EL (cell line): ENCODE results near the gene TST.

Experiments
- DNase-seq: peaks from one replicate; pipeline ENCODE4 v3.0.0-alpha.2; 2016

The TST gene

GRCh38 chr22:36979016-36979910 is 40.0 kb downstream of the TST start:
- DNase-seq: no peak

DNA sequence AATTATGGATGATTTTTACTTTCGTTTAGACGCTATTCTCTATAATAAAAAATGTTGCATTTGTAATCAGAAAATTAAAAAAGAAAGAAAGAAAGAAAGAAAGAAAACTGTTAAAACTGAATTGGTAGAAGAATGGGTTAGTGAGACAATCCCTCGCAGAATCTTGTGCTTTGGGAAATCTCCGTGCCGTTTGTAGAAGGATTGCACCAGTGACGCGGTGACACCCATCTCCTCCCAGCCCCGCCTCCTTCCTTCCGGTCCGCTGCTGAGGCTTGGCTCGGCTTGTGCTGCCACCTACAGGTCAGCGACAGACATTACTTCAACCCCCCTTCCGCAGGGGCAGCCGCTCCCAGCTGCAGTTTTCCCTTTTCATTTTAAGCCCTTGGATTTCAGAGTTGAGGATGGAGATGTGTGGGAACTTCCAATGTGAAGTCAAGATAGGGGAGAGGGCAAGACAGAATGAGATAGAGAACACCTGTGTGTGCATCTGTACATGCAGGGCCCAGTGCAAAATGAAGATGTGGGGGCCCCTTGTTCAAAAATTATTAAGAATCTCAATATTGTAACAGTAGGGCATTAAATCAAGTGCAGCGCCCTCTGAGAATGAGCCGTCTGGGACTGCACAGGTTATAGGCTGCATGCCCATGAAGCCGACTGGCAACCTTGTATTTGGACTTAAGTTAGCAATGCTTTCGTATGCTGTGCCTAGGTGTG is 41.1 kb downstream of the TST start:
- DNase-seq: peak; percentile 82

- DNase-seq: peak; percentile 34
Measured at GRCh38 chr22:36977401-36977861, 41.8 kb downstream of the TST start.

DNA sequence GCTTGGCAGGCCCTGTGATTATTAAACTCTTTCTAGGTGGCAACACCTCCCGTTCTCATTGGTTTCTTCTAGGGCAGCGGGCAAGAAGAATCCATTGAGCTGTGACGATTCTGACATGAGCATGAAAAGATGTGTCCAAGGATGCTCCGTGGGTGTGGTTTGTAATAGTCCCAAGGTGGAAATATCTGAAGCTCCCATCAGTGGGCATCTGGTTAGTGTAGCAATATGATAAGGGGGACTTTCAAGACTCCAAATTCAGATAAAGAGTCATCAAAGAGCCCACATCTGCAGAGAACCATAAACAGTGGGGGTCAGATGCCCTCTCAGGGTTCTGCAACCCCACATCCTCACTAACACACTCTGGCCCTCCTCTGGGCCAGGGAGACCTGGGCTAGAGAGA is 42.6 kb downstream of the TST start:
- DNase-seq: no peak

DNA sequence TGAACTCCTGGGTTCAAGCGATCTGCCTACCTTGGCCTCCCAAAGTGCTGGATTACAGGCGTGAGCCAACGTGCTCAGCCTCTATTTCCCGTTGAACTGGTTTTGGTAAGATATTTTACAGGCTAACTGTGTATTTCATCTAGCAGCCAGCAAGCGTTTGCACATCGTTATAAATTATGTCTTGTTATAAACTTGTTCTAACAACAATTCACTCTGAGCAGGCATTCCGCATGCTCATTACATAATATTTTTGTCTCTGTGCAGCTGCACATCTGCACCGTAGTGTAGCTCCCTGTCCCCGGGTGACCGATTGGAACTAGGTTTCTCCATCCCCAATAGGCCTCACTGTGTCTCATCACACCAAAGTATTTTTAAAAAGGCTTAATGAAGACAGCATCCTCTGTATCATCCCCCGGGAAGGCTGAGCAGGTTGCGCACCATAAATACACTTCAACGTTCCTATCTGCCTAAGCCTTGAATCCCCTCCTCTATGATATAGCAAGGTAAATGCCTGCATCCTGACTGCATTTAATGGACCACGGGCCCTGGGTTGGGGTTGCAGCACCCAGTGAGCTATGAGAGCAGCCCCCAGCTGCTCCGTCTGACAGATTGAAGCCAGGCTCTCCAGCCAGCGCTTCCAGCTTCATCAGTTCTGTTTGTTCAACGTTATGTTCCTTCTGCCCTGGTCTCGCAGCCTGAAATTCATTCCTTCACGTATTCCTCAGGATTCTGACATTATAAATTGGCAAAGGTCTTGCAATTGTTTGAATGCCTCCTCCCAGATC is 47.7 kb downstream of the TST start:
- DNase-seq: no peak

- DNase-seq: no peak
Measured at GRCh38 chr22:36968249-36968964, 50.8 kb downstream of the TST start.

- peak; percentile 52 for DNase-seq
Measured at GRCh38 chr22:36966851-36967540, 52.3 kb downstream of the TST start.

DNA sequence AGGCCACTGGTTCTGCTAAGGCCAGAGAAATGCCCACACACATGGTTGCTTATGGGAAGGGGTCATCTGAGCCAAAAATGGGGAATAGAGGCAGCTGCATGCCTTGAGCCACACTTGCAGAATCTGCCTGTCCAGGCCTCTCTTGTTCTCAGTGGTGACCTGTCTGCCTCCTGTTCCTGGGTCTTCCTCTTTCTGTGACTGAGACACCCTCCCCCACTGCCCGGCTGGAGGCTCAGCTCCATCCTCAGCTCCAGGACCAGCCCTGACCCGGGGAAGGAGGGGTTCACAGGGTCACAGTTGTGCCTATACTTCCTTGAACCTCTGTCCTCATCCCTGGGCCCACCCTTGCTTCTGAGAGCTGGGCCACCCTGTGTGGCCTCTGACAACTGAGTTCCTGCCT is 53.6 kb downstream of the TST start:
- no peak for DNase-seq

GRCh38 chr22:36964106-36964505 is 55.1 kb downstream of the TST start:
- no peak for DNase-seq

GRCh38 chr22:36963302-36963701 is 55.9 kb downstream of the TST start:
- no peak for DNase-seq

DNA sequence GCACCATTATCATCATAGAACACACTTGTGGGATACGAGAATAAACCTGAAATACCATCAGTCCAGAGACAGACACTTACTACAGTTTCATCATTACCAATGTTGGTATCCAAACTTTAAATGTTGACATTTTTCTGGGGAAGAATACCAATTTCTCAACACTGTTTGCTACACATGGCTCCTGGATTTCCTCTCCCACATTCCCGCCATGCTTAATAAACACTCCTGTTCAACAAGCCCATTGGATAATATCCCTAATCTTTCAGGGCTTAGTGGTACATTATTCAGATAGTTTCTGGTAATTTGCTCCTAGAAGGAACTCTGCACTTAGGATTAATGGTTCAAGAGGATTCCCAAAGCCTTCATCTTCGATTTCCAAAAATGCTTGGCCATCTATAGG is 57.6 kb downstream of the TST start:
- no peak for DNase-seq
